Measurements from ENCODE around the gene API5.

DNA sequence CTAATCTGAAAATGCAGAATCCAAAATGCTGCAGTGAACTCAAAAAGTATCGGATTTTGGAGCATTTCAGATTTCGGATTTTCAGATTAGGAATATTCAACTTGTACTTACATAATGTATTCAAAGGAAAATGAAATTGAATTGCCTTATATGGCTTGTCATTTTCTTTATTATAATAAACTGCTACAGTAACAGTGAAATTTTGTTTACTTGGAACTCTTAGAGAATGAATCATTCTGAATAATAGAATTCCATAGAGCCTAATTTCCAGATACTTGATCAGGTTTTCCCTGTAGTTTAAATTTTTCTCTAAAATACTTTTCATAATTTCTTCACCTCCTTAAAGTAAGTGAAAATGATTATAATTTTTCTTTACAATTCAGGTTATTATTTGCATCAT, 64.3 kb downstream of the API5 start:
- no peak for TF ChIP-seq POLR2A (IDR thresholded peaks at IDR 0.05)
- no peak for TF ChIP-seq CTCF (IDR thresholded peaks at IDR 0.05)

Data from sigmoid colon (tissue), 3 donors.